HG02759 (cell line): Measurements from ENCODE around the gene GPATCH8.

Source experiments
- ATAC-seq: cut with Tn5 transposase; IDR thresholded peaks from one replicate; pipeline ENCODE4 v1.9.1; 2021; ENCODE audit warnings: mild to moderate bottlenecking, moderate library complexity; ENCODE audit not compliant: unreplicated experiment

Gene GPATCH8

DNA sequence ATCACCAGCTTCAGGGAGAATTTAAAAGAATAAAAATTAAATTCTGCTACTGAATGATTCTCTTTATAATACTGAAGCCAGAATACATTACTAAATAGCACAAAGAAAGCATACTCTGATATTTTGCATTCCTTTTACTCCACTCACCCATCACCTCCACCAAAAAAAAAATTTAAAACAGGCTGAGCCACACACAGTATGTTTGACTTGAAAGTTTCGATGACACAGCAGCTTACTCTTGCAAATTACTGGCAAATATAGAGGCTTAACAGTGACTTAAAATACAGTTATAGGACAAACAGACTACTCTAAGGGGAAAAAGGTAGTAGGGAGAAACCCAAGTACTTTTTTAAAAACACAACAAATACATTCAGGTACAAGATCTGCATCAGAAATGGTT, 39.2 kb downstream of the GPATCH8 start:
- ATAC-seq, result no peak

DNA sequence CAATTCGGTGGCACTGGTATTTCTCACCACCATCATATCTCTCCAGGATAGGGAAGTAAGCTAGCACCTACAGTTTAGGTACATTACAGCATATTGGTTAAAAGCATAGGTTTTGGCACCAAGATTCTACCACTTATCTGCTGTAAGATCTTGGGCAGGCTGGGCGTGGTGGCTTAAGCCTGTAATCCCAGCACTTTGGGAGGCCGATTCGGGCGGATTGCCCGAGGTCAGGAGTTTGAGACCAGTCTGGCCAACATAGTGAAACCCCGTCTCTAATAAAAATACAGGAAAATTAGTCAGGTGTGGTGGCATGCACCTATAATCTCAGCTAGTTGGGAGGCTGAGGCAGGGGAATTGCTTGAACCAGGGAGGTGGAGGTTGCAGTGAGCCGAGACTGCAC, 51.4 kb downstream of the GPATCH8 start:
- ATAC-seq, result no peak

DNA sequence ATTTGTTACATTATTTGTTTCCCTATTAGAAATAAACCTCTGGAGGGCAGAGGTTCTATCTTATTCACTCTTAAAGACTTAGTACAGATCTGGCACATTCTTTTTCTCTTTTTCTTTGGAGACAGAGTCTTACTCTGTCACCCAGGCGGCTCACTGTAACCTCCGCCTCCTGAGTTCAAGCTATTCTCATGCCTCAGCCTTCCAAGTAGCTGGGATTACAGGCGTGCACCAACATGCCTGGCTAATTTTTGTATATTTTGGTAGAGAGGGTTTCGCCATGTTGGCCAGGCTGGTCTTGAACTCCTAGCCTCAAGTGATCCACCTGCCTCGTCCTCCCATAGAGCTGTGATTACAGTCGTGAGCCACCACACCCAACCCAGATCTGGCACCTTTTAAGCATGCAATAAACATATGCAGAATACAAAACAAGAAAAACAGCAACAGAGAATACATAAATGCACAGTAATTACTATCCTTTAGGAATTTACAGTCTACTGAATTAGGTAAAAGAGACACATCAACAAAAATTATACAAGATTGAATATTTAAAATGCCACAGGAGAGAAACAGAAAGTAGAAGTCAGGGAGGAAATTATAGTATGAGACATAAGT, 52.1 kb downstream of the GPATCH8 start:
- ATAC-seq, result no peak

DNA sequence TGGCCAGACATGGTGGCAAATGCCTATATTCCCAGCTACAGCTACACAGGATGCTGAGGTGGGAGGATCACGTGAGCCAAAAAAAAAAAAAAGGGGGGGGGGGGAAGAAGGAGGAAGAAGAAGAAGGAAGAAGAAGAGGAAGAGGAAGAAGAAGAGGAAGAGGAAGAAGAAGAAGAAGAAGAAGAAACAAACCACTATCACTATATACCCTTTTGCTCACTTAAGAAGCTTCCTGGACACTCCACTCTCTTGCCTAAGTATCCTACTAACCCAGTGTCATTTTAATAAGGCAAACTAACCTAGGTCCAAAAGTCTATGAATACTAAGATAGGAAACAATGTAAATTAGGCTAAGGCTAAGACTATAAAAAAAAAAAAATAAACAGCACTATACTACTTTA, 54.8 kb downstream of the GPATCH8 start:
- ATAC-seq, result no peak

DNA sequence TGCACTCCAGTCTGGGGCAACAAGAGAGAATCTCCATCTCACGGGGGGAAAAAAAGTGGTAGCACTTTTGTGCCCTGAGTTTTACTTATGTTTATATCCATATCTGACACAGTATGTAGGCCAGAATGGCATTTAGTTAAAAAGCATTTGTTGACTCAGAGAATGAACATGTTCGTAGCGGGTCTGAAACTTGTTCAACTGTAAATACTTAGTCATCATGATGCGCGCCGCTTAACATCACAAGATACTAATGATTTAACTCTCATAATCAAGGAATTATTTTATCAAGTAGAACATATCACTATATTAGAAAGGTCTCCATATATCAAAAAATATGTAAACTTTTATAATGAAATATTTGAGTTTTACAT, 58.5 kb downstream of the GPATCH8 start:
- ATAC-seq, result no peak

DNA sequence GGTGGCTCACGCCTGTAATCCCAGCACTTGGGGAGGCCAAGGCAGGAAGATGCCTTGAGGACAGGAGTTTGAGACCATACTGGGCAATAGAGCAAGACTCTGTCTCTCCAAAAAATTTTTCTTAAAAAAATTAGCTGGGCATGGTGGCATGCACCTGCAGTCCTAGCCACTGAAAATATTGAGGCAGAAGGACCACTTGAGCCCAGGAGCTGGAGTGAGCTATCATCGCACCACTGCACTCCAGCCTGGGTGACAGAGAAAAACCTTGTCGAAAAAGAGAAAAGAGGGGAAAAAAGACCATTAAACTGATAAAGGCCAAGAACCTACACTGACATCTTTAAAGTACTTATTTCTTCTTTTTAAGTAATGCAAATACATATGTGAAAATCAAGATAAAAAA, 60.4 kb downstream of the GPATCH8 start:
- no peak for ATAC-seq

DNA sequence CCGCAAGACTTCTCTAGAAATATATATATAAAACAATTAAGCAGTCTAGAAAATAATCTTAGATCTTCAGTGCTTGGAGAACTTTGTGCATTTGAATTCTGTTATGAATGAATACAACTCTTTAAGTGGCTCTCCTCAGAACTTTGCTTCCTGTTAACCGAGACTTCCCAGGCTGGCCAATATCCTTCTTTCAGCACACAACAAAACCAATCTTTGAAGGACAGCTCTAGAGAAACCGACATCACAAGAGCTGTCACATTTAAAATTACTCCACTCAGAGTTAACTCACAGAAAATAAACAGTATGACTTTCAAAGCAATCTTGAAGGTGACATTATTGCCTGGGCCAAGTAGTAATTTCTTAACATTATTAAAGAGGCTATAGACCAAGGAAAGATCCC, 64.0 kb downstream of the GPATCH8 start:
- no peak for ATAC-seq

DNA sequence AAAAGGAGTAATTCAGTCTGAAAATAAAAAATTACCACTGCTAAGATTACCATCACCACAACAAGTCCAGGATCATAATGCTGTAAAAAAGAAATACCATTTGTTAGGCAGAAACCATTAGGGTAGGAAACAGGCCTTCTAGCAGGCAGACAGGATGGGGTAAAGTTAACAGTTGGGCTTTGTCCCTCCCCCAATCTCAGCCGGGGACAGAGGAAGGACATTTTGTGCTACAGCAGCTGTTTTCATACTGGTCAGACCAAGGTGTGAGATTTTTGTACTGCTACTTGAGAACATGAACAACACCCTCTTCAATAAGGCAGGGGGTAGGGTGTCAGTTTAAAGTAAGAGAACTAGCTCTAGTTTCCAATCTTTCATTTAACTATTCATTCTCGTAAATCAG, 64.6 kb downstream of the GPATCH8 start:
- no peak for ATAC-seq

DNA sequence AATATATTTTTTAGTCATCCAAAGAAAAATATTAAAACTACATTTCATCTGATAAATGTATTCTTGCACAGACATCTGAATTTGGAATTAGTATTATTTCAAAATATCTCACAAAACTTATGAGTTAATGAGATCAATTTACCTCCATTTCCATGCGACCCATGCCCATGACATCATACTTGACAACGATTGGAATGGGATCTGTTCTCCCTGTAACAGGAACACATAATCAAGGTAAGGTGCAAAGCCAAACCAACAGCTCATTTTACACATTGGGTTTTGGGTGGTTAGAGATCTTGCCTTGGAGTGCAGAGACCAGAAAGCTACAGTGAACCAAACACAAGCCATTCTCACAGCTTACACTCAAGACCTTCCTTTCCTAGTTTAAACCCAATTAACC, 66.9 kb downstream of the GPATCH8 start:
- no peak for ATAC-seq

DNA sequence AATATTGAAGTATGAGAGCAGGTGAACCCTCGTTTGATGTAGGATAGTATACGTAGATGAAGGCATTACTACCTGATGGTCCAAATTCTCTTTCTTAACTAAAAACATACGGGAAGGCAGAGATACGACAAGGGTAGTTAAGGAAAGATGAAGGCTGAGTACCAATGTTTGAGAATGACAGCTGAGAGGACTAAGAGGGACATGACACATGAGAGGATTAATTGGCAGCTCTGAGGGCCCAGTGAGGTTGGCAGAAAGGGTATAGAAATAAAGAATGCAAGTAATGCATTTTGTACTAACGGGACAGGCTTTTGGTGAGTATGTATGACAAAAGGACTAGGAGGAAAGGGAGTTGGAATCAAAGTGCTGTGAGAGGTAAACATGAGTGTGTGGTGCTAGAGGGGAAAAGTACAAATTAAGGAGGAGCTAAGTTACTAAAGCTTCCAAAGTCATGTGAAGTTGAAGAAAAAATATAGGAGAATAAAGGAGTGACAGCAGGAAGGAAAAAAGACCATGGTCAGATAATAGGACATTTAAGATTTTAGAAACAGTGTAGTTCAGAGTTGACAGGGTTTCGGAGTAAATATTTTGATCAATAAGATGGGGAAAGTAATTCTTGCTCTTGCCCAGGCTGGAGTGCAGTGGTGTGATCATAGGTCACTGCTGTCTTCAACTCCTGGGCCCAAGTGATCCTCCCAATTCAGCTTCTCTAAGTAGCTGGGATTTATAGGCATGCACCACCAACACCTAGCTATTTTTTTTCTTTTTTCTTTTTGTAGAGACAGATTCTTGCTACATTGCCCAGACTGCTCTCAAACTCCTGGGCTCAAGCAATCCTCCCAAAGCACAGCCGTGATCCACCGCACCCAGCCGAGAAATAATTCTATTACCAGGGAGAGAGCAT, 70.7 kb downstream of the GPATCH8 start:
- no peak for ATAC-seq

DNA sequence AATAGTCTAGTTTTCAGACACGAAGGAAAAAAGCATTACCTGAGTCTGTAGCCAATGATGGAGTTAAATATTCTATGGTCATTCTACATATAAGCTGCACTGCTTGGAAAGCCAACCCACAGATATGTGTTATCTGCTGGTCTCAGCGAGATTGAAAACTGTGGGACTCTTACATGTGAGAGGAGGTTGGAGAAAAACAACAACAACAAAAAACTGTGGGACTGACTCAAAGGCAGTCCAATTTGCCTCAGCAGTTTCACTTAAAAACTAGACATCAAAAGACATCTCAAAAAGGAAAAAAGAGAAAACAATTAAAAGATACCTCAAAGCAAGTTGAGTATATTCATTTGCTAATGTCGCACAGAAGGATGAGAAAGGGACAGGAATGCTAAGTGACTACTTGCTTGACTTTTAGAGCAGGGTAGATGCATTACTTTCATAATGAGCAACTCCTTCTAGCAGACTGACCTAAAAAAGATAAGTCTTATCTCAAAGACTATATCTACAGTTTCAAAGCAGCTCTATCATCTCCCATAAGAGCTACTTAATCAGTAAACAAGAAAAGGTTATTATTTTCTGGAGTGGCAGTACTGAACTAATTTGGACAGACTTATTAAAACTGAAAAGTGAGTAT, 78.3 kb downstream of the GPATCH8 start:
- no peak for ATAC-seq

DNA sequence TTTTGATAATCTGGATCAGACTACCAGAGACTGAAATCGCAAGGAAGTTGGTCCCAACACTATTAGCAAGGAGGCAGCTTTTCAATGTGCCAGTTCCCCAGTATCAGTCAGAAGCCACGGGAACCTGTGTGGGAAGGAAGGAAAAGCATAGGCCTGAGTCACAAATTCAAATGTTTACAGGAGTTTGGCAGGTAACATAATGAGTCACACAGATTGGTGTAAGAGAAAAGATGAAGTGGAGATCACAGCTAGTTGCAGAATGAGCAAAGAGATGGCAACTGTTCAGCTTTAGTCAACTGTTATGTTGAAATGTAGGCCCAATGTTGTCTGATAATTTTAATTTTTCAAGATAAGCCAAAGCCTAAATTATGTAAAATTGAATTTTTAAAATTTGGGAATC, 85.7 kb downstream of the GPATCH8 start:
- ATAC-seq, result no peak

DNA sequence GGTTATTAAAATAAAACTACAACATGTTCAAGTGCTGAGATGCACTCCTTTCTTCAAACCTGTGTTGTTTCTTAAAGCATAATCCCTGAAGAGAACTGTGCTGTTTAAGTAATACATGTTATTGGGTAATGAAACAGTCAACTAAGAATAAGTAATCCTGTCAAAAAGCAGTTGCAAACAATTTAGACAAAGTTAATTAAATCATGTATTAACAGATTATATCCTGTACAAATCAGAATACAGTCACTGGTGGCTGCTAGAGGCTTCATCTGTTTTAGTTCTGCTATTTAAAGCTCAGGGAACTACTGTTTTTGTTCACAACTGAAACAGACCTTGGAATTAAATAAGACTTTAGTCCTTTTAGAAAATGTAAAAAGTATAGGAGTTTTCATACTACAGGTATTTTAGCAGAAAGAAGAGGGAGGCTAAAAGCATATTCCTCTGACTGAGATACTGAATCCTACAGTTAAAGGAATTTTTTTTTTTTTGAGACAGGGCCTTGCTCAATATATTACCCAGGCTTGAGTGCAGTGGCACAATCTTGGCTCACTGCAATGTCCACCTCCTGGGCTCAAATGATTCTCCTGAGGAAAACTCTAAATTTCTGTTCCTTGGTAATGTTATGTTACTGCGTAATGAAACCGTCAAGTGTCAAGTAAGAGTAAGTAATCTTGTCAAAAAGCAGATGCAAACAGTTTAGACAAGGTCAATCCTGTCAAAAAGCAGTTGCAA, 86.5 kb downstream of the GPATCH8 start:
- no peak for ATAC-seq

DNA sequence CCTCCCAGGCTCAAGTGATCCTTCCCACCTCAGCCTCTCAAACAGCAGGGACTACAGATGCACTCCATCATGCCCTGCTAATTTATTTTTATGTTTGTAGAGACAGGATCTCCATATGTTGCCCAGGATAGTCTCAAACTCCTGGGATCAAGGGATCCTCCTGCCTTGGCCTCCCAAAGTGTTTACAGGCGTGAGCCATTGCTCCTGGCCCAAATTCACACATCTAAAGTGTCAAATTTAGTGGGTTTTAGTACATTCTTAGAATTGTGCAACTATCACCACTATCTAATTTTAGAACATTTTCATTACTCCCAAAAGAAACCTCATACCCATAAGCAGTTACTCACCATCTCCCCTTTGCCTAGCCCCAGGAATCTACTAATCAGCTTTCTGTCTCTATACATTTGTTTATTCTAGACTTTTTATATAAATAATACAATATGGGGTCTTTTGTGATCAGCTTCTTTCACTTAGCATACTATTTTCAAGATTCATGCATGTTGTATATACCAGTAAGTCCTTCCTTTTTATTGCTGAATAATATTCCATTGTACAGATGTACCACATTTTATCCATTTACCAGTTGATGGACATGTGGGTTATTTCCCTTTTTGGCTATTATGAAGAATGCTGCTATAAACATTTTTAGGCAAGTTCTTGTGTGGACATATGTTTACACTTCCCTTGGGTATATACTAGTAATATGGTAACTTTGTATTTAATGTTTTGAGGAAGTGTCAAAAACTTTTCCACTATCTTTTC, 88.6 kb downstream of the GPATCH8 start:
- no peak for ATAC-seq

DNA sequence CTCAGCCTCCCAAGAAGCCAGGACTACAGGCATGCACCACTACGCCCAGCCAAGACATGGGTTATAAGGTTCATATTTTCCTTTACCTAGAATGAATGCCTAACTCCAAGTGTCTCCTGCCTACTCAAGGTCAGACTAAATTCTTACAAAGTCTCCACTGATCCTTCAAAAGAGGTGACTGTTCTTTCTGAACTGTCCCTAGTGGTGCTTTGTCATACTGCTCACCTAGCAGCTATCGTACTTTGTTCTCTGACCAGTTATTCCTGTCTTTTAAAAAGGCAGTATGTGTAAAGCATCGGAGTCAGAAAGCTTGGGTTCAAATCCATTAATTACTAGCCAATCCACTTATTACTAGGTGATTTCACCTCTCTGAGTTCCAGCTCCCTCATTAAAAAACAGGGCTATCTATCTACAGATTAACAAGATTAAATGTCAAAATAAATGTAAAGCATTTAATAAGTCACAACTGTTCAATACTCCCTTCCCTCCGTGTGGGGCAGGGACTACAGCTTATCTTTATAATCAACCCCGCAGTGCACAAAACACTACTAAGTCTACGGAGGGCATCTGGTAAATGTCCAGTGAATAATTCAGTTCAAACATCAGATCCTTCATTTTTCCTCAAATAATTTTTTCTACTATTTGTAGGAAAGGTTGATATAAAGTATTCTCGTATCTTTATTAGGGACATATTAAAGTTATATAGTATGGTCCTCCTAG, 93.7 kb downstream of the GPATCH8 start:
- no peak for ATAC-seq

DNA sequence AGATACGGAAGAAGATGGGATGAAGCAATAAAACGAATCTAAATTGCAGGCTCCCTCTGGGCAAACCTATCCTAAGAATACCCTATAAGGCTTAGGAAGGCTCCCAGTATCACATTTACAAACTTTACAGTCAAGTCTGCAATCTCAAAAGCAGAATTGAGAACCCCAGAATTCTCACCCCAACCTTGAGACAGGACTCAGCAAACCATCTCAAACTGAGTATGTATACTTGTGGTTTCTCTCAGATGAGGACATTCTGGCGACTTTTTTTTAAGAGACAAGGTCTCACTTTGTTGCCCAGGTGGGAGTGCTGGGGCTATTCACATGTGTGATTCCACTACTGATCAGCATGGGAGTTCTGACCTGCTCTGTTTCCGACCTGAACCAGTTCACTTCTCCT, 94.4 kb downstream of the GPATCH8 start:
- no peak for ATAC-seq

DNA sequence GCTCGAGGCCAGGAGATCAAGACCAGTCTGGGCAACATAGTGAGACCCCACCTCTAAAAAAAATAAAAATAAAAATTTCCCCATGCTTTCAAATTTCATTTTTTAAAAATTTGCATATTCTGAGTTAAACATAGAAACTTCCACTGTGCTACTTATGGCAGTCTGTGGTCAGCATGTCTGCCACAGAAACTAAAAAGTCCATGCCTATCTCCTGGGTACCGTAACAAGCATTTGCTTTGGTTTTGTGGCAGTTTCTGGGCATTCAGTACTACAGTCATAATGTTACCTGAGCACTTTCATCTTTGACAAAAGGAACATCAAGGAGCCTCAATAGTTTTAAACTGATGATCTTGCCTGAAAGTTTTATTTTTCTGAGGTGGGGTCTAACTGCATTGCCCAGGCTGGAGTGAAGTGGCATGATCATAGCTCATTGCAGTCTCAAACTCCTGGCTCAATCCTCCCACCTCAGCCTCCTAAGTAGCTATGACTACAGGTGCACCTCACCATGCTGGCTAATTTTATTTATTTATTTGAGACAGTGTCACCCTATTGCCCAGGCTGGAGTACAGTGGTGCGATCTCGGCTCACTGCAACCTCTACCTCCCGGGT, 100.5 kb downstream of the GPATCH8 start:
- ATAC-seq, result no peak

DNA sequence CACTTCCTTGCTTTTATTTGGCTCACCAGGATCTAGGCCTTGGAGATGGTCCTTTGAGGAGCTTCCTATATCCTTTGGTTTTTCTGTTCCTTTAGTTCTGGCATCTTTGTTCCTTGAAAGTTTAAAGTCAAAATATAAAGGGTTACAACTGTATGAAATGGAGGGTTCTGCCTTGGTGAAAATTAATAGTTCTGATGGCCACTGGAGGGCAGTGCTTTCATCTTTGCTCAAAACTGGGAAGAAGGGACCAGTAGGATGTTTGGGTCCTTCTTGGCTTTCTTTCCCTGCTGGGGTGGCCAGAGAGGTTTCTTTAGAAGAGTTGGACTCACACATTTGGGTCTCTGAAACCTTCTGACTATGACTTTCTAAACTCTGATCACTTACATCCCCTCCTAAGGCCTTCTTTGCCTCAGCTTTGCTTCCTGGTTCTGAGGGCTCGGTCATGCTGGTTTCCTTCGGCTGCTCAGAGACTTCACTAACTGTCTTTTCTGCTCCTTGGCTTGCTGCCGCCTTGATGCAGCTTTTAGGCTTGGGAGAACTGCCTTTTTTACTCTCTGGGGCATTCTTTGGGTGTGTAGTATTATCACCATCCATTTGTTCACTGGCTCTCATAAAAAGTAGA, 102.9 kb downstream of the GPATCH8 start:
- no peak for ATAC-seq
